Measurements from ENCODE around the gene CYP26C1. TPM values are rescaled to one million over a fixed set of nuclear protein-coding genes. Genes with fewer than 3 reads are reported as not detected.
"Not testable (repeated sequence)": the region's sequence is repeated elsewhere in the genome, so short reads cannot be mapped to it uniquely, and the experiment has no call there.

CYP26C1 gene
- total RNA-seq, 2 experiments from 2014 or later, result not detected

DNA sequence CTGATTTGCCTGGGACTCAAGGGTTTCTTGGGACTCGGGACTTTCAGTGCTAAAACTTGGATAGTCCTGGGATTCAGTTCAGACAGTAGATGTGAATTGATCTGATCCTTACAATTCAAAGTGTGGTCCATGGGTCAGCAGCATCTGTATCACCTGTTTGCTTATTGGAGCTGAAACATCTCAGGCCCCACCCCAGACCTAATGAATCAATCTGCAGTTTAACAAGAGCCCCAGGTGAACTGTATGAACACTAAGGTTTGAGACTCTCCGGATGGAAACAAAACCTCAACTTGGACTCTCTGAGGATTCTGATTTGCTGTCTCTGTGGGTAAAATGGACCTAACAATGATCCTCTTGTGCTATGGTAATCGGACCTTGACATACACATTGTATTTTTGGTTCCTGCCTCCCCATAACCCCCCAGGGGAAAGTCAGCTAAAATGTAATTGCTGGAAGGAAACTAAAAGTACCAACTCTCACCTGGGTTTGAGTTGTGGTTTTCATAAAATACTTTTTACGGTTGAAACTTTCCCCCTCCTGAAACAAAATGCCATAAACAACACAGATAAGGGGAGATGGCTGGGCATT, 24.8 kb downstream of the CYP26C1 start:
- Mint-ChIP-seq H3K27ac (no peak overlapping the region), H3K4me3 (no peak overlapping the region), H3K9me3 (no peaks in the 10 kb centered on the region), H3K27me3 (peaks cover 15% of the 10 kb centered on the region), H3K4me1 (ENCODE audit: low read depth) (no peaks in the 10 kb centered on the region), H3K36me3 (no peaks in the 10 kb centered on the region)
- DNase-seq, result no peak
- CTCF ChIA-PET, result no interaction called here
- POLR2A ChIA-PET, result no interaction called here
- intact Hi-C loops (cut with micrococcal nuclease), result no loop called here

- Mint-ChIP-seq H3K27me3 (peaks cover 10% of the 10 kb centered on the region), H3K4me3 (no peak overlapping the region), H3K36me3 (no peaks in the 10 kb centered on the region), H3K4me1 (ENCODE audit: low read depth) (no peaks in the 10 kb centered on the region), H3K9me3 (no peaks in the 10 kb centered on the region), H3K27ac (no peak overlapping the region)
- intact Hi-C loops (cut with micrococcal nuclease), result no loop called here
- ChIA-PET POLR2A (no interaction called here), CTCF (interaction anchor here (1.3 kb wide), 1 partner anchor 30 kb away, joined by 4 read pairs; no protein-coding TSS in a partner anchor)
- DNase-seq, result no peak
These were observed 25.7 kb downstream of the CYP26C1 start for GRCh38 chr10:93086289-93086688.

- no peaks in the 10 kb centered on the region for H3K4me1 Mint-ChIP-seq (ENCODE audit: low read depth)
- intact Hi-C loops (cut with micrococcal nuclease), result no loop called here
- DNase-seq, result no peak
- H3K9me3 Mint-ChIP-seq, result no peaks in the 10 kb centered on the region
- no peaks in the 10 kb centered on the region for H3K36me3 Mint-ChIP-seq
- ChIA-PET POLR2A (no interaction called here), CTCF (interaction anchor here (1.0 kb wide), 1 partner anchor 24 kb away, joined by 4 read pairs; no protein-coding TSS in a partner anchor)
- H3K4me3 Mint-ChIP-seq, result no peak overlapping the region
- peaks cover 7% of the 10 kb centered on the region for H3K27me3 Mint-ChIP-seq
- no peak overlapping the region for H3K27ac Mint-ChIP-seq
These were observed 27.2 kb downstream of the CYP26C1 start for GRCh38 chr10:93087846-93088245.

GRCh38 chr10:93088466-93088865, 27.9 kb downstream of the CYP26C1 start:
- no peaks in the 10 kb centered on the region for H3K9me3 Mint-ChIP-seq
- DNase-seq, result no peak
- no peaks in the 10 kb centered on the region for H3K4me1 Mint-ChIP-seq (ENCODE audit: low read depth)
- CTCF ChIA-PET, result interaction anchor here (1.0 kb wide), 2 partner anchors 9 to 24 kb away, joined by 3 to 4 read pairs; no protein-coding TSS in a partner anchor
- POLR2A ChIA-PET, result no interaction called here
- H3K27me3 Mint-ChIP-seq, result peaks cover 7% of the 10 kb centered on the region
- H3K27ac Mint-ChIP-seq, result no peak overlapping the region
- H3K36me3 Mint-ChIP-seq, result no peaks in the 10 kb centered on the region
- intact Hi-C loops (cut with micrococcal nuclease), result no loop called here
- no peak overlapping the region for H3K4me3 Mint-ChIP-seq

GRCh38 chr10:93090619-93091018, 30.0 kb downstream of the CYP26C1 start:
- DNase-seq, result no peak
- ChIA-PET CTCF (no interaction called here), POLR2A (no interaction called here)
- Mint-ChIP-seq H3K36me3 (no peaks in the 10 kb centered on the region), H3K27ac (no peak overlapping the region), H3K4me3 (no peak overlapping the region), H3K4me1 (ENCODE audit: low read depth) (no peaks in the 10 kb centered on the region), H3K27me3 (peaks cover 5% of the 10 kb centered on the region), H3K9me3 (no peaks in the 10 kb centered on the region)
- intact Hi-C loops (cut with micrococcal nuclease), result no loop called here

GRCh38 chr10:93091960-93092359, 31.4 kb downstream of the CYP26C1 start:
- CTCF ChIA-PET, result interaction anchor here (0.7 kb wide), 1 partner anchor 12 kb away, joined by 3 read pairs; no protein-coding TSS in a partner anchor
- intact Hi-C loops (cut with micrococcal nuclease), result no loop called here
- Mint-ChIP-seq H3K36me3 (no peaks in the 10 kb centered on the region), H3K9me3 (no peaks in the 10 kb centered on the region), H3K4me1 (ENCODE audit: low read depth) (no peaks in the 10 kb centered on the region), H3K27me3 (peaks cover 5% of the 10 kb centered on the region), H3K4me3 (no peak overlapping the region), H3K27ac (no peak overlapping the region)
- POLR2A ChIA-PET, result no interaction called here
- DNase-seq, result no peak

DNA sequence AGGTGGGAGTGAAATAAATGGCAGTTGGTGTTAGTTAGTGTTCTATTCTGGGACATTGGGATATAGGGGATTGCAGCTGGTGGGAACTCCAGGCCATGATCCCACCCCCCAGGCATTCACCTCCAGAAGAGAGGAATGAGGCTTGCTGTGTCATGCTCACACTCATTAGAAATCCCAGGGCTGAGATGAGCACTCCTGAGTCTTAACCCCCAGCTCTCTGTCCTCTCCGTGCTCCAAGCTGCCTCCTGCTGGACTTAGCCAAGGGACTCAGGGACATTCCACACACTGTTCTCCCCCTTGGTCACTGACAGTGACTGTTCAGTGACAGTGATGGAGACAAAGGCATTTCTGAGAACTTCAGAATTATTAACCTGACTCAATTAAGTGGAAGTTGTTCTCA, 34.6 kb downstream of the CYP26C1 start:
- DNase-seq, result no peak
- Mint-ChIP-seq H3K27ac (no peak overlapping the region), H3K36me3 (no peaks in the 10 kb centered on the region), H3K9me3 (no peaks in the 10 kb centered on the region), H3K27me3 (peaks cover 2% of the 10 kb centered on the region), H3K4me3 (no peak overlapping the region), H3K4me1 (ENCODE audit: low read depth) (no peaks in the 10 kb centered on the region)
- ChIA-PET CTCF (interaction anchor here (1.2 to 1.9 kb wide), 3 partner anchors 13 to 257 kb away, joined by 3 to 7 read pairs (median 5); no protein-coding TSS in a partner anchor), POLR2A (no interaction called here)
- intact Hi-C loops (cut with micrococcal nuclease), result no loop called here

DNA sequence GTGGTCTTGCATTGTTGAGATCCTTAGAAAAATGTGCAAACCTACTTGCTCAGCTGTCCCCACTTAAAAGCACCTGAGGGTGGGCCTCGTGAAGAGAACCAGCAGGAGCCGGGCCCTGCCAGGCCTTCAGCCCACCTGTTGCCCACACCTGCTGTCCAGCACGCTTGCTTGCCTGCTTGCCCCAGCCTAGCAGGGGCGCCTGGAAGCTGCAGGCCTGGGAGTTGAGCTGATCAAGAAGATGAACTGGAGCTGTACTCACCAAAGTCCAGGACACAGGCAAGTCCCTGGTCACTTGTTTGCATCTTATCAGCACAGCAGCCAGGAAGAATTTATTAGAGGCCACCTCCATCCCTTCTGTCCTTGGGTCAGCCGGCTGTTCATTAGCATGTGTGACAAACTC, 36.3 kb downstream of the CYP26C1 start:
- POLR2A ChIA-PET, result no interaction called here

DNA sequence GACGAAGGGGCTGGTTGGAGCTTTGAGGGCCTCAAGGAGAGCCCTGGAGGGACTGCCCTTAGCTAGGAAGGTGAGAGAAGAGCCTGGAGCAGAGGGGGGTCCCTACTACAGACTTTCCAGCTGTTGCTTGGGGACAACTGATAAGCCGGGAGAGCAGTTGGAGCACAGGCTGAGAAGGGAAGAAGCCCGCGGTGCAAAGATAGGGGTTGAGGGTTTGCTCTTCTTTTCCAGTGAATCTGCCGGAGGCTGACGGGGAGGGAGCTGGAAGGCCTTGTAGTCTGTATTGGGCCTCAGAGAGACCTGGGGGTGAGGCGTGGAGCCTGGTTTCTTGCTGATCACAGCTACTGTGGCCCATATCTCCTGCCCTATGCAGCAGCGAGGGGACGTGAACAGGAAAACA, 36.8 kb downstream of the CYP26C1 start:
- no peak overlapping the region for H3K27ac Mint-ChIP-seq
- H3K4me3 Mint-ChIP-seq, result no peak overlapping the region
- intact Hi-C loops (cut with micrococcal nuclease), result no loop called here
- ChIA-PET POLR2A (no interaction called here), CTCF (no interaction called here)
- H3K9me3 Mint-ChIP-seq, result no peaks in the 10 kb centered on the region
- DNase-seq, result no peak
- H3K4me1 Mint-ChIP-seq (ENCODE audit: low read depth), result no peaks in the 10 kb centered on the region
- H3K27me3 Mint-ChIP-seq, result peaks cover 2% of the 10 kb centered on the region
- no peaks in the 10 kb centered on the region for H3K36me3 Mint-ChIP-seq

More for the DNA sequence above, 36.3 kb downstream of the CYP26C1 start:
- no peak for DNase-seq
- Mint-ChIP-seq H3K36me3 (no peaks in the 10 kb centered on the region), H3K27ac (no peak overlapping the region), H3K27me3 (peaks cover 2% of the 10 kb centered on the region), H3K9me3 (no peaks in the 10 kb centered on the region), H3K4me3 (no peak overlapping the region), H3K4me1 (ENCODE audit: low read depth) (no peaks in the 10 kb centered on the region)
- CTCF ChIA-PET, result no interaction called here
- intact Hi-C loops (cut with micrococcal nuclease), result no loop called here

DNA sequence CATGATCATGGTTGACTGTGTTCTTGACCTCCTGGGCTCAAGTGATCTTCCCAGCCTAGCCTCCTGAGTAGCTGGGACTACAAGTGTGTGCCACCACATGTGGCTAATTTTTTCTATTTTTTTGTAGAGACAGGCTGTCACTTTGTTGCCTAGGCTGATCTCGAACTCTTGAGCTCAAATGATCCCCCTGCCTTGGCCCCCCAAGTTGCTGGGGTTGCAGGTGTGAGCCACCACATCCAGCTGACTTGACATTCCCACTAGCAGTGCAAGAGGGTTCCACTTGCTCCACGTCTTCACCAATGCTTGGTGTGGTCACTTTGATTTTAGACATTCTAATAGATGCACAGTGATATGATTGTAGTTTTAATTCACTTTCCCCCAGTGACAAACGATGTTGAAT, 38.2 kb downstream of the CYP26C1 start:
- no peak for DNase-seq
- Mint-ChIP-seq H3K27ac (no peak overlapping the region), H3K4me3 (no peak overlapping the region), H3K9me3 (peaks cover 2% of the 10 kb centered on the region), H3K27me3 (peaks cover 2% of the 10 kb centered on the region), H3K4me1 (ENCODE audit: low read depth) (no peaks in the 10 kb centered on the region), H3K36me3 (peaks cover 1% of the 10 kb centered on the region)
- ChIA-PET CTCF (no interaction called here), POLR2A (no interaction called here)
- intact Hi-C loops (cut with micrococcal nuclease), result no loop called here

GRCh38 chr10:93099670-93100069, 39.1 kb downstream of the CYP26C1 start:
- ChIA-PET CTCF (no interaction called here), POLR2A (no interaction called here)
- Mint-ChIP-seq H3K36me3 (peaks cover 2% of the 10 kb centered on the region), H3K27ac (no peak overlapping the region), H3K4me3 (no peak overlapping the region), H3K27me3 (peaks cover 3% of the 10 kb centered on the region), H3K9me3 (peaks cover 6% of the 10 kb centered on the region), H3K4me1 (ENCODE audit: low read depth) (no peaks in the 10 kb centered on the region)
- intact Hi-C loops (cut with micrococcal nuclease), result no loop called here
- DNase-seq, result no peak

- CTCF ChIA-PET; POLR2A ChIA-PET; intact Hi-C loops (cut with micrococcal nuclease); DNase-seq; H3K27me3 Mint-ChIP-seq; H3K9me3 Mint-ChIP-seq; H3K27ac Mint-ChIP-seq; H3K4me1 Mint-ChIP-seq (ENCODE audit: low read depth); H3K4me3 Mint-ChIP-seq; H3K36me3 Mint-ChIP-seq: not testable (repeated sequence)
These were observed 40.5 kb downstream of the CYP26C1 start for GRCh38 chr10:93101148-93101547.

- H3K36me3 Mint-ChIP-seq, result peaks cover 2% of the 10 kb centered on the region
- H3K4me3 Mint-ChIP-seq, result no peak overlapping the region
- ChIA-PET CTCF (interaction anchor here (1.0 to 2.3 kb wide), 2 partner anchors 12 to 24 kb away, joined by 3 to 14 read pairs; no protein-coding TSS in a partner anchor), POLR2A (no interaction called here)
- peaks cover 3% of the 10 kb centered on the region for H3K27me3 Mint-ChIP-seq
- intact Hi-C loops (cut with micrococcal nuclease), result no loop called here
- H3K9me3 Mint-ChIP-seq, result peaks cover 6% of the 10 kb centered on the region
- no peak overlapping the region for H3K27ac Mint-ChIP-seq
- no peak for DNase-seq
- no peaks in the 10 kb centered on the region for H3K4me1 Mint-ChIP-seq (ENCODE audit: low read depth)
These were observed 43.4 kb downstream of the CYP26C1 start for GRCh38 chr10:93103953-93104352.

All from activated CD4-positive, alpha-beta memory T cell treated with anti-CD3 and anti-CD28 coated beads for 36 hours (primary cell).